BE2C (cell line): ENCODE data around the gene LHFPL4.
"Not testable (repeated sequence)": the region's sequence is repeated elsewhere in the genome, so short reads cannot be mapped to it uniquely, and the experiment has no call there.

Experiments
- DNase-seq: peaks from one replicate; pipeline ENCODE4 v3.0.0-alpha.2; 2020
- H3K27me3 ChIP-seq: fragments of 250-450 bp; sonication (Bioruptor Pico); 2 replicates; pipeline ENCODE4 v1.5.1; 2020; ENCODE audit warnings: mild to moderate bottlenecking
- H3K36me3 ChIP-seq: fragments of 250-450 bp; sonication (Bioruptor Pico); 2 replicates; pipeline ENCODE4 v1.5.1; 2020; ENCODE audit warnings: mild to moderate bottlenecking
- H3K4me1 ChIP-seq: fragments of 250-450 bp; sonication (Bioruptor Pico); 2 replicates; pipeline ENCODE4 v1.5.1; 2020
- H3K4me3 ChIP-seq: 2 replicates; pipeline ENCODE4 v1.5.1; 2011; ENCODE audit warnings: low read depth, low read length
- H3K9me3 ChIP-seq: fragments of 250-450 bp; sonication (Bioruptor Pico); 2 replicates; pipeline ENCODE4 v1.5.1; 2020
- CTCF ChIP-seq: IDR thresholded peaks from 2 replicates; pipeline ENCODE4 v1.5.1; 2012; ENCODE audit warnings: mild to moderate bottlenecking, low read depth, low read length

The LHFPL4 gene

GRCh38 chr3:9565316-9565715 is 11.7 kb upstream of the LHFPL4 start:
- no peaks in the 10 kb centered on the region for H3K9me3 ChIP-seq
- H3K4me1 ChIP-seq, result no peaks in the 10 kb centered on the region
- DNase-seq, result no peak
- no peaks in the 10 kb centered on the region for H3K36me3 ChIP-seq
- TF ChIP-seq CTCF, result no peak
- H3K27me3 ChIP-seq, result no peaks in the 10 kb centered on the region
- H3K4me3 ChIP-seq, result no peak overlapping the region

DNA sequence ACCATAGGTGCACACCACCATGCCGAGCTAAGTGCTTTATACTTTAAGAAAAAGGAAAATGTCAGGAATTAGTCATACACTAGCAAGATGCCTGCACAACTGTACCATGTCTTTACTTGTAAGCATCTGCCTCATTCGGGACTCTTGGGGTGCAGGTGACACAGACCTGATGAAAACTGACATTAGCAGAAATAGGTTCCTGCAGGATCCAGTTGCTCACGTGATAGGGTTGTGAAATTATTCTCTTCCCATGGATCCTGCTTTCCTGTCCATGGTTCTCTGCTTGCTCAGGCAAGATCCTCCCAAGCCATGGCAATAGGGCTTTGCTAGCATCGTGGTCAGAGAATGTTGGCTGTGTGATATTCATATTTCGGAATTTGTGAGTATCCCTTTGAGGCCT is 10.2 kb upstream of the LHFPL4 start:
- Histone ChIP-seq H3K36me3 (no peaks in the 10 kb centered on the region), H3K4me3 (no peak overlapping the region), H3K27me3 (no peaks in the 10 kb centered on the region), H3K4me1 (no peaks in the 10 kb centered on the region), H3K9me3 (no peaks in the 10 kb centered on the region)
- TF ChIP-seq CTCF, result no peak
- DNase-seq, result no peak

- H3K9me3 ChIP-seq, DNase-seq, H3K36me3 ChIP-seq, H3K4me1 ChIP-seq, H3K27me3 ChIP-seq, H3K4me3 ChIP-seq: not testable (repeated sequence)
Measured at GRCh38 chr3:9560056-9560455, 6.4 kb upstream of the LHFPL4 start.

DNA sequence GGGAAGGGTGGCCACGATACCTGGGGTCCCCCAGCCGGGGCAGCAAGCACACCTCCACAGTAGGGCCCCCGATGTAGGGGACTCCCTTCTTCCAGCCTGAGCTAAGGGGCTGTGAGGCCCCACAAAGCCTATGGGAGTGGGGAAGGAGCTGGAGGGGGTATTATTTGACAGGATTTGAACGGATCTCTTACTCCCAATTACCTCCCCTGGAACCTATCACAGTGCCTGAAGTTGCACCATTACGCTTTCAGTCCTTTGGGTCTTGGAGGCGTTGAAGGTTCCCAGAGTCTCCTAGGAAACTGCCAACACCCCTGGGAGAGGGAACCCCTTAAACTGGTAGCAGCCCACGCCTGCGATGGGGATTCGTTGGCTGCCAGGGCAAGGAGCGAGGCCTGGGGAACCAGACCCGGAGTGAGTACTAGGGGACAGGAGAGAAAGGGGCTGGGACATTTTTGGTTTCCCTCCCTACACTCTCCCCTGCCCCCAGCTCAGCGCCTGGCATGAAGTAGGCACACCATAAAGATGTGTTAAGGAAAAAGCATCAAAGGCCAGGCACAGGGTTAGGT is 409 bp upstream of the LHFPL4 start:
- peak overlapping the region; percentile 44 for H3K4me3 ChIP-seq

GRCh38 chr3:9552252-9552999 is 1.2 kb downstream of the LHFPL4 start:
- H3K4me3 ChIP-seq, result peak overlapping the region; percentile 69
- no peak for TF ChIP-seq CTCF
- H3K27me3 ChIP-seq, result no peaks in the 10 kb centered on the region
- H3K36me3 ChIP-seq, result no peaks in the 10 kb centered on the region
- no peaks in the 10 kb centered on the region for H3K4me1 ChIP-seq
- DNase-seq, result peak; percentile 53
- H3K9me3 ChIP-seq, result no peaks in the 10 kb centered on the region

More for the DNA sequence above, 409 bp upstream of the LHFPL4 start:
- no peak for TF ChIP-seq CTCF
- Histone ChIP-seq H3K9me3 (no peaks in the 10 kb centered on the region), H3K4me1 (no peaks in the 10 kb centered on the region), H3K27me3 (no peaks in the 10 kb centered on the region), H3K36me3 (no peaks in the 10 kb centered on the region)
- DNase-seq, result no peak

GRCh38 chr3:9550999-9551398 is 2.6 kb downstream of the LHFPL4 start:
- Histone ChIP-seq H3K4me1 (no peaks in the 10 kb centered on the region), H3K36me3 (no peaks in the 10 kb centered on the region), H3K27me3 (no peaks in the 10 kb centered on the region), H3K4me3 (no peak overlapping the region), H3K9me3 (no peaks in the 10 kb centered on the region)
- no peak for TF ChIP-seq CTCF
- DNase-seq, result no peak
